ENCODE data around the gene TSPEAR. TPM values are rescaled to one million over a fixed set of nuclear protein-coding genes. Genes with fewer than 3 reads are reported as not detected.
"Not testable (repeated sequence)": the region's sequence is repeated elsewhere in the genome, so short reads cannot be mapped to it uniquely, and the experiment has no call there.

The TSPEAR gene
- total RNA-seq, 1 donor from 2014 or later: 0.65 TPM

GRCh38 chr21:44626262-44626661 lies 85.1 kb downstream of the TSPEAR start:
- no peak for ATAC-seq
- no peak for DNase-seq (ENCODE audit: missing footprints)
- intact Hi-C loops (cut with DNase I): no loop called here

- DNase-seq (ENCODE audit: missing footprints) (no peak), ATAC-seq (no peak)
- intact Hi-C loops (cut with DNase I): no loop called here
Observed at GRCh38 chr21:44625756-44626155, 85.6 kb downstream of the TSPEAR start.

GRCh38 chr21:44623575-44623974 lies 87.8 kb downstream of the TSPEAR start:
- ATAC-seq: no peak

GRCh38 chr21:44619886-44620285 lies 91.5 kb downstream of the TSPEAR start:
- DNase-seq (ENCODE audit: missing footprints) (no peak), ATAC-seq (no peak)
- intact Hi-C loops (cut with DNase I): loop anchor here (10.0 kb wide), 1 partner anchor 125 kb away; no protein-coding TSS in a partner anchor

More at GRCh38 chr21:44623575-44623974, 87.8 kb downstream of the TSPEAR start:
- DNase-seq (ENCODE audit: missing footprints): no peak
- intact Hi-C loops (cut with DNase I): no loop called here

- intact Hi-C loops (cut with DNase I): loop anchor here (10.0 kb wide), 1 partner anchor 126 kb away; no protein-coding TSS in a partner anchor
- ATAC-seq (no peak), DNase-seq (ENCODE audit: missing footprints) (no peak)
Observed at GRCh38 chr21:44618909-44619308, 92.5 kb downstream of the TSPEAR start.

GRCh38 chr21:44618504-44618903 lies 92.9 kb downstream of the TSPEAR start:
- DNase-seq (ENCODE audit: missing footprints) (peak; percentile 77), ATAC-seq (peak; percentile 77)
- intact Hi-C loops (cut with DNase I): loop anchor here (10.0 kb wide), 1 partner anchor 126 kb away; no protein-coding TSS in a partner anchor

GRCh38 chr21:44617071-44617501 lies 94.3 kb downstream of the TSPEAR start:
- DNase-seq (ENCODE audit: missing footprints): peak; percentile 43
- ATAC-seq: no peak
- intact Hi-C loops (cut with DNase I): loop anchor here (10.0 kb wide), 1 partner anchor 128 kb away; no protein-coding TSS in a partner anchor

- ATAC-seq (no peak), DNase-seq (ENCODE audit: missing footprints) (no peak)
Observed at GRCh38 chr21:44616591-44616926, 94.8 kb downstream of the TSPEAR start.

GRCh38 chr21:44615911-44616590 lies 95.3 kb downstream of the TSPEAR start:
- intact Hi-C loops (cut with DNase I): loop anchor here (10.0 kb wide), 1 partner anchor 129 kb away; no protein-coding TSS in a partner anchor
- DNase-seq (ENCODE audit: missing footprints) (no peak), ATAC-seq (no peak)

More at GRCh38 chr21:44616591-44616926, 94.8 kb downstream of the TSPEAR start:
- intact Hi-C loops (cut with DNase I): loop anchor here (10.0 kb wide), 1 partner anchor 128 kb away; no protein-coding TSS in a partner anchor

- intact Hi-C loops (cut with DNase I): loop anchor here (10.0 kb wide), 1 partner anchor 129 kb away; no protein-coding TSS in a partner anchor
- DNase-seq (ENCODE audit: missing footprints): no peak
- no peak for ATAC-seq
Observed at GRCh38 chr21:44615466-44615865, 95.9 kb downstream of the TSPEAR start.

- ATAC-seq (no peak), DNase-seq (ENCODE audit: missing footprints) (no peak)
- intact Hi-C loops (cut with DNase I): loop anchor here (10.0 kb wide), 1 partner anchor 130 kb away; no protein-coding TSS in a partner anchor
Observed at GRCh38 chr21:44614961-44615391, 96.4 kb downstream of the TSPEAR start.

GRCh38 chr21:44614161-44614631 lies 97.2 kb downstream of the TSPEAR start:
- peak; percentile 62 for DNase-seq (ENCODE audit: missing footprints)
- intact Hi-C loops (cut with DNase I): loop anchor here (10.0 kb wide), 1 partner anchor 131 kb away; no protein-coding TSS in a partner anchor

GRCh38 chr21:44613386-44614155 lies 97.8 kb downstream of the TSPEAR start:
- intact Hi-C loops (cut with DNase I): loop anchor here (10.0 kb wide), 1 partner anchor 131 kb away; no protein-coding TSS in a partner anchor
- DNase-seq (ENCODE audit: missing footprints): no peak
- ATAC-seq: no peak

More at GRCh38 chr21:44614161-44614631, 97.2 kb downstream of the TSPEAR start:
- ATAC-seq: no peak

- ATAC-seq (no peak), DNase-seq (ENCODE audit: missing footprints) (peak; percentile 69)
- intact Hi-C loops (cut with DNase I): loop anchor here (10.0 kb wide), 1 partner anchor 132 kb away; no protein-coding TSS in a partner anchor
Observed at GRCh38 chr21:44612669-44613229, 98.6 kb downstream of the TSPEAR start.

GRCh38 chr21:44612029-44612486 lies 99.3 kb downstream of the TSPEAR start, which contains the start of gene KRTAP10-8:
KRTAP10-8 (plus strand) TSS chr21:44612079; CDS start chr21:44612101, 22 bp downstream.
- ATAC-seq: no peak

GRCh38 chr21:44611551-44611950 lies 99.8 kb downstream of the TSPEAR start:
- ATAC-seq: no peak
- intact Hi-C loops (cut with DNase I): loop anchor here (10.0 kb wide), 1 partner anchor 133 kb away; no protein-coding TSS in a partner anchor
- DNase-seq (ENCODE audit: missing footprints): no peak

More at GRCh38 chr21:44612029-44612486, 99.3 kb downstream of the TSPEAR start, which contains the start of gene KRTAP10-8:
- DNase-seq (ENCODE audit: missing footprints): no peak
- intact Hi-C loops (cut with DNase I): loop anchor here (10.0 kb wide), 1 partner anchor 133 kb away; no protein-coding TSS in a partner anchor

GRCh38 chr21:44610157-44610843 lies 101.1 kb downstream of the TSPEAR start:
- not testable (repeated sequence) for DNase-seq (ENCODE audit: missing footprints); ATAC-seq
- intact Hi-C loops (cut with DNase I): loop anchor here (10.0 kb wide), 1 partner anchor 135 kb away; no protein-coding TSS in a partner anchor

GRCh38 chr21:44609193-44609592 lies 102.2 kb downstream of the TSPEAR start:
- intact Hi-C loops (cut with DNase I): no loop called here
- DNase-seq (ENCODE audit: missing footprints): no peak
- ATAC-seq: no peak

Measured in Right ventricle myocardium inferior (tissue), 1 donor.